GM20000 (cell line): Measurements from ENCODE around the gene CDCA7L.
"Not testable (repeated sequence)": the region's sequence is repeated elsewhere in the genome, so short reads cannot be mapped to it uniquely, and the experiment has no call there.

Experiments used
- DNase-seq: peaks from one replicate; pipeline ENCODE4 v3.0.0; 2012; ENCODE audit warnings: low spot score
- CTCF ChIP-seq: IDR thresholded peaks from 2 replicates; pipeline ENCODE4 v1.5.1; 2012; ENCODE audit warnings: mild to moderate bottlenecking, control low read depth; ENCODE audit errors: extremely low read depth, missing control alignments

Gene CDCA7L

GRCh38 chr7:21934808-21935207, 10.9 kb downstream of the CDCA7L start:
- no peak for DNase-seq

DNA sequence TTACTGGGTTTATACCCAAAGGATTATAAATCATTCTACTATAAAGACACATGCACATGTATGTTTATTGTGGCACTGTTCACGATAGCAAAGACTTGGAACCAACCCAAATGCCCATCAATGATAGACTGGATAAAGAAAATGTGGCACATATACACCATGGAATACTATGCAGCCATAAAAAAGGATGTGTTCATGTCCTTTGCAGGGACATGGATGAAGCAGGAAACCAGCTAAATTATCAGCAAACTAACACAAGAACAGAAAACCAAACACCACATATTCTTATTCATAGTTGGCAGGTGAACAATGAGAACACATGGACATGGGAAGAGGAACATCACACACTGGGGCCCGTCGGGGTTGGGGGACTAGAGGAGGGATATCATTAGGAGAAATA, 12.4 kb downstream of the CDCA7L start:
- not testable (repeated sequence) for DNase-seq

More at GRCh38 chr7:21934808-21935207, 10.9 kb downstream of the CDCA7L start:
- no peak for TF ChIP-seq CTCF

DNA sequence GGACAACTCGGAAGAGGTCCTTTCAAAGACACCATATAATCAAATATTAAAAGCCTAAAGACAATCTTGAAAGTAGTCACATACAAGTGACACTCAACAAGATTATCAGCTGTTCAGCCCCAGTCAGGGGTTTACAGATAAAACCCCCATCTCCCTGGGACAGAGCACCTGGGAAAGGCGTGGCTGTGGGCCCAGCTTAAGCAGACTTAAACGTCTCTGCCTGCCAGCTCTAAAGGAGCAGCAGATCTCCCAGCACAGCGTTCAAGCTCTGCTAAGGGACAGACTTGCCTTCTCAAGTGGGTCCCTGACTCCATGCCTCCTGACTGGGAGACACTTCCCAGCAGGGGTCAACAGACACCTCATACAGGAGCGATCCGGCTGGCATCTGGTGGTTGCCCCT, 18.0 kb downstream of the CDCA7L start:
- DNase-seq, result no peak
- no peak for TF ChIP-seq CTCF

DNA sequence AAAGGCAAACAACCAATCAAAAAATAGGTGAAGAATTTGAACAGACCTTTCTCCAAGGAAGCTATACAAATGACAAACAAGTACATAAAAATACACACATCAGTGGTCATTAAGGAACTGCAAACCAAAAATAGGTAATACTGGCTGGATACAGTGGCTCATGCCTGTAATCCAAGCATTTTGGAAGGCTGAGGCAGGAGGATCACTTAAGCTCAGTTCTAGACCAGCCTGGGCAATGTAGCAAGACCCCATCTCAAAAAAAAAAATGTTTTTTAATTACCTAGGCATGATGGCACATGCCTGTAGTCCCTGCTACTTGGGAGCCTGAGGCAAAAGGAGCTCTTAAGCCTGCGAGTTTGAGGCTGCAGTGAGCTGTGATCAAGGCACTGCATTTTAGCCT, 19.3 kb downstream of the CDCA7L start:
- DNase-seq, result no peak
- no peak for TF ChIP-seq CTCF

DNA sequence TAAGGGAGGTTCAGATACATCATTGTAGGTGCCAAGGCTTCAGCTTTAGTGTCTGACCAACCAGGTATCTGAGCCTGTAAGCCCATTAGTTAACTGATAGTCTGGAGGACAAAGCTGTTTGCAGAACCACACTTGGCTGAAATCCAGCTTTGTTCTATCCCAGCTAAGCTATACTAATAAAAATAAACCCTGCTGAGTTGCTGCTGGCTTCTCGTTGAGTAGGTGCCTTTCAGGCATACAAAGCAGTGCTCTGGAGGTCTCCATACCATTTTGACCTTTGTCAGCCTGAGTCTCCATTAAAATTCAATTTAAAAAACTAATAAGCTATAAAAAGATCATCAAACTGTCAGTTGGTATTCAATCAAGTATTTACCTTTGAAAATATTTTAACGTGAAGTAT, 22.0 kb downstream of the CDCA7L start:
- no peak for DNase-seq

GRCh38 chr7:21922605-21923004, 23.1 kb downstream of the CDCA7L start:
- no peak for DNase-seq
- no peak for TF ChIP-seq CTCF

More for the DNA sequence above, 22.0 kb downstream of the CDCA7L start:
- no peak for TF ChIP-seq CTCF

DNA sequence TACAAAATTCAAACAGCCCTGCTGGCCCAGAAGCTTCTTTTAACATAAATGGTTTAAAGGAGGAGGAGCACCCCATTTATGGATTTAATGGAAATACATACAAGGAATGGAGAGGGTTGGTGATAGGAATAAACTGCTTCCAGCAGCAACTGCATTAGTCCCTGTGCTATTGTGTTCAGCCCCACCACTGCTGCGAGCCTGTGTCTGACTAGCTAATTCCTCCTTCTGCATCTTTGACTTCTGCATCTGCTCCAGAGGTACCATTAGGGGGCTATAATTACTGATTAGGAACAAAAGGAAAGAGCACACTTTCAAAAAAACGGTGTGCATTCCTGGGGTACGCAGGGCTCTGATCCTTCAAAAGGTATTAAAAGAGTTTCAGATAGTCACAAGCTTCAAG, 24.8 kb downstream of the CDCA7L start:
- no peak for TF ChIP-seq CTCF
- DNase-seq, result no peak

DNA sequence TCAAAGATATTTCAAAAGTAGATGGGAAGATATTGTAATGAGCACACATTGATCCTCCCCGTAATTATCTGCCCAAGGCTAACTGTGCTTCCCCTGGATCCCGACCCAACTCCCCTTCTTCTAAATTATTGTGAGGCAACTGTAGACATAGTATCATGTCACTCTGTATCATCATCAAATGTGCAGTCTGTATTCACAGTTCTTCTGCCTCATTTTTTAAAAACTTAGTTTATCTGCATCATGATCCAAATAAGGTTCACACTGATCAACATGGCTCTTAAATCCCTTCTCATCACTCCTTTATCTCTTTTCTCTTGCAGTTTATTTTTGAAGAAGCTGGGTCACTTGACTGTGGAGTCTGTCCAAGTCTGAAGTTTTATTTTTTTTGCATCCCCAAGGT, 27.5 kb downstream of the CDCA7L start:
- no peak for TF ChIP-seq CTCF
- DNase-seq, result no peak
